ENCODE results near the gene MAPK4.

MAPK4 gene

DNA sequence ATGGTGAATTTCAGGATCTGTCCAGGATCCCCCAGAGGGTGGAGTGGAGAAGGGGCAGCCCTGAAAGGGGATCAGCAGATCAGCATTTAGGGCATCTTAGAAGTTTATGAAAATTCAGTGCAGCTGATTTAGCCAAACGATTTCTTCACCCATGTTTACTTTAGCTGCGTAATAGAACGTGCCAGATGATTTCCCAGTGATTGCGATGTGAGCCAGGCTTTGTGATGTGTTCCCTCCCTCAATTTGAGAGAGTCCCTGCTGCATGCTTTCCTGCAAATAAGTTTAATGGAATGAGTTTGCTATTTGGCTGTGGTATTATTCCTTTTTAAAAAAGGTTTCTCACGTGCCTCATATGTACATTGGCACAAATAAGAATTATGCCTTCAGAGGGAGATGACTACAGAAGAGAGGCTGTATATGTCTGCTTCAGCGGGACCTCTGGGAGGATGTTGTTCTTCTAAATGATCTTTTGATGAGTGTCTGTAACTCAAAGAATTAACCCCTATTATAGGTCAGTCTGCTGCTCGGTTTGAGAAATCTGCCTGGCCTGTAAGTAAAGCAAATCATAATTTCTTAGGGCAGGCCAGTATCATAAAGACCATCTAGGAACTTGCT is 148.1 kb downstream of the MAPK4 start:
- Histone ChIP-seq H3K27me3 (replicated peaks; ENCODE audit: control insufficient read depth, insufficient read depth, low read length, poor library complexity, severe bottlenecking) (no peaks in the 10 kb centered on the region), H3K36me3 (ENCODE audit: control insufficient read depth, insufficient read depth, low read length) (no peaks in the 10 kb centered on the region), H3K9me3 (ENCODE audit: control insufficient read depth, low read length) (no peaks in the 10 kb centered on the region), H3K27ac (ENCODE audit: insufficient read depth, low read length, poor library complexity, severe bottlenecking) (no peak overlapping the region), H3K4me3 (ENCODE audit: insufficient read depth, low read depth, low read length, poor library complexity, severe bottlenecking) (no peak overlapping the region), H3K4me1 (ENCODE audit: control insufficient read depth, insufficient read depth, low read length, poor library complexity, severe bottlenecking) (no peaks in the 10 kb centered on the region)
- no peak for DNase-seq

GRCh38 chr18:50709193-50709592 is 149.3 kb downstream of the MAPK4 start:
- Histone ChIP-seq H3K27ac (ENCODE audit: insufficient read depth, low read length, poor library complexity, severe bottlenecking) (no peak overlapping the region), H3K4me1 (ENCODE audit: control insufficient read depth, insufficient read depth, low read length, poor library complexity, severe bottlenecking) (no peaks in the 10 kb centered on the region), H3K27me3 (replicated peaks; ENCODE audit: control insufficient read depth, insufficient read depth, low read length, poor library complexity, severe bottlenecking) (no peaks in the 10 kb centered on the region), H3K4me3 (ENCODE audit: insufficient read depth, low read depth, low read length, poor library complexity, severe bottlenecking) (no peak overlapping the region), H3K36me3 (ENCODE audit: control insufficient read depth, insufficient read depth, low read length) (no peaks in the 10 kb centered on the region), H3K9me3 (ENCODE audit: control insufficient read depth, low read length) (no peaks in the 10 kb centered on the region)
- no peak for DNase-seq

DNA sequence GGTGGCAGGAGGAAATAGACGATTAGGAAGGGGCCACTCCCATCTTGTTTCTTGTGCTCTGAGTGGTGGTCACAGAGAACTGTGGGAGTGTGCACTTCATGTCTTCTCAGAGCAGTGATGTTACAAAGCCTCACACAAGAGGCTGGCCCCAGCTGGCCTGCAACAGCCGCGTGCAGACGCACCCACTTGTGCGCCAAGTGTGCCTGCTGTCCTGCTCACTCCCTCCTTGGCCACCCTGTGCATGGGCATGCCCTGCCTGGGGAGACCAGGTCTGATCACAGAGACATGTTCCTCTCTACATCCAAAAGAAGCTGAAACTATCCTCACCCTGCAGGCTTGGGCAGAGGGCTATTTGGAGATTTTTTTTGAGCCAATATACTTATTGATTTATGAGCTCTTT is 151.5 kb downstream of the MAPK4 start:
- H3K4me3 ChIP-seq (ENCODE audit: insufficient read depth, low read depth, low read length, poor library complexity, severe bottlenecking): no peak overlapping the region
- H3K27me3 ChIP-seq (replicated peaks; ENCODE audit: control insufficient read depth, insufficient read depth, low read length, poor library complexity, severe bottlenecking): no peaks in the 10 kb centered on the region
- DNase-seq: no peak
- no peak overlapping the region for H3K27ac ChIP-seq (ENCODE audit: insufficient read depth, low read length, poor library complexity, severe bottlenecking)
- no peaks in the 10 kb centered on the region for H3K4me1 ChIP-seq (ENCODE audit: control insufficient read depth, insufficient read depth, low read length, poor library complexity, severe bottlenecking)
- no peaks in the 10 kb centered on the region for H3K36me3 ChIP-seq (ENCODE audit: control insufficient read depth, insufficient read depth, low read length)
- no peaks in the 10 kb centered on the region for H3K9me3 ChIP-seq (ENCODE audit: control insufficient read depth, low read length)

GRCh38 chr18:50715919-50716318 is 156.0 kb downstream of the MAPK4 start:
- Histone ChIP-seq H3K27ac (ENCODE audit: insufficient read depth, low read length, poor library complexity, severe bottlenecking) (no peak overlapping the region), H3K4me3 (ENCODE audit: insufficient read depth, low read depth, low read length, poor library complexity, severe bottlenecking) (no peak overlapping the region), H3K27me3 (replicated peaks; ENCODE audit: control insufficient read depth, insufficient read depth, low read length, poor library complexity, severe bottlenecking) (no peaks in the 10 kb centered on the region), H3K9me3 (ENCODE audit: control insufficient read depth, low read length) (no peaks in the 10 kb centered on the region), H3K4me1 (ENCODE audit: control insufficient read depth, insufficient read depth, low read length, poor library complexity, severe bottlenecking) (no peaks in the 10 kb centered on the region), H3K36me3 (ENCODE audit: control insufficient read depth, insufficient read depth, low read length) (no peaks in the 10 kb centered on the region)
- DNase-seq: no peak

DNA sequence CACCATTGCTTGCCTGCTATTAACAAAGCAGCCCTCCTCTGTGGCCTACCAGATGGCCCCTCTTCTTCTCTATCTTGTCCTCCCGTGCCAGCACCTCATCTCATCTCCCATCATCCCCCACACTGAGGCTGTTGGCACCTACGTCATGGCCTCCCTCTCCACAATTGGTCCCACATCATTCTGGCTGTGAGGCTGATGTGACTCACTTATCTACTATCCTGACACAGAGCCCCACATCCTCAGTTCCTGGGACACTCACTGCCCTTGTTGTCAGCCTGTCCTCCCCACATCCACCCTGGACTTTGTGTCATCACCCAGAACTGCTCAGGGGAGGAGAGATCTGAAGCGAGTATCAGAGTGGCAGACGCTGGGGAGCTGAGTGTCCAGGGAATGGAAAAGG is 157.0 kb downstream of the MAPK4 start:
- no peak overlapping the region for H3K4me3 ChIP-seq (ENCODE audit: insufficient read depth, low read depth, low read length, poor library complexity, severe bottlenecking)
- no peaks in the 10 kb centered on the region for H3K27me3 ChIP-seq (replicated peaks; ENCODE audit: control insufficient read depth, insufficient read depth, low read length, poor library complexity, severe bottlenecking)
- no peaks in the 10 kb centered on the region for H3K36me3 ChIP-seq (ENCODE audit: control insufficient read depth, insufficient read depth, low read length)
- DNase-seq: no peak
- H3K4me1 ChIP-seq (ENCODE audit: control insufficient read depth, insufficient read depth, low read length, poor library complexity, severe bottlenecking): no peaks in the 10 kb centered on the region
- H3K9me3 ChIP-seq (ENCODE audit: control insufficient read depth, low read length): no peaks in the 10 kb centered on the region
- H3K27ac ChIP-seq (ENCODE audit: insufficient read depth, low read length, poor library complexity, severe bottlenecking): no peak overlapping the region

DNA sequence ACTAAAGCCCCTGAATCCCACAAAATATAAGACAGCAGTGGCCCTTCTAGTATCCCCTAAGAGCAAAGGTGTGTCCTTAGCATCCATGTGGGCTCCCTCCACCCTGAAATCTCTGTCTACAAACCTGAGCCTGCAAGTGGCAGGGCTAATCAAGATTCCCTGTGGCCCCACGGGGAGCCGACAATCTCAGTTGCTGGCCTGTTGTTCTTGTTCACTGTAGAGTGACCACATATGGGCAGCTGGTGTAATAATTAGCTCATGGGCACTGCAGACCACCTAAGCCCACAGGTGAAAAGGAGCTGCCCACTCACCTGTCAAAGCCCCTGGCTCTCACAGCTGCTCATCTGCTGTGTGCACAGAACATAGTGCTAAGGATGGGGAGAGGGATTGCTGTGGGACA is 157.7 kb downstream of the MAPK4 start:
- Histone ChIP-seq H3K4me3 (ENCODE audit: insufficient read depth, low read depth, low read length, poor library complexity, severe bottlenecking) (no peak overlapping the region), H3K9me3 (ENCODE audit: control insufficient read depth, low read length) (no peaks in the 10 kb centered on the region), H3K27me3 (replicated peaks; ENCODE audit: control insufficient read depth, insufficient read depth, low read length, poor library complexity, severe bottlenecking) (no peaks in the 10 kb centered on the region), H3K36me3 (ENCODE audit: control insufficient read depth, insufficient read depth, low read length) (no peaks in the 10 kb centered on the region), H3K4me1 (ENCODE audit: control insufficient read depth, insufficient read depth, low read length, poor library complexity, severe bottlenecking) (no peaks in the 10 kb centered on the region), H3K27ac (ENCODE audit: insufficient read depth, low read length, poor library complexity, severe bottlenecking) (no peak overlapping the region)
- no peak for DNase-seq

DNA sequence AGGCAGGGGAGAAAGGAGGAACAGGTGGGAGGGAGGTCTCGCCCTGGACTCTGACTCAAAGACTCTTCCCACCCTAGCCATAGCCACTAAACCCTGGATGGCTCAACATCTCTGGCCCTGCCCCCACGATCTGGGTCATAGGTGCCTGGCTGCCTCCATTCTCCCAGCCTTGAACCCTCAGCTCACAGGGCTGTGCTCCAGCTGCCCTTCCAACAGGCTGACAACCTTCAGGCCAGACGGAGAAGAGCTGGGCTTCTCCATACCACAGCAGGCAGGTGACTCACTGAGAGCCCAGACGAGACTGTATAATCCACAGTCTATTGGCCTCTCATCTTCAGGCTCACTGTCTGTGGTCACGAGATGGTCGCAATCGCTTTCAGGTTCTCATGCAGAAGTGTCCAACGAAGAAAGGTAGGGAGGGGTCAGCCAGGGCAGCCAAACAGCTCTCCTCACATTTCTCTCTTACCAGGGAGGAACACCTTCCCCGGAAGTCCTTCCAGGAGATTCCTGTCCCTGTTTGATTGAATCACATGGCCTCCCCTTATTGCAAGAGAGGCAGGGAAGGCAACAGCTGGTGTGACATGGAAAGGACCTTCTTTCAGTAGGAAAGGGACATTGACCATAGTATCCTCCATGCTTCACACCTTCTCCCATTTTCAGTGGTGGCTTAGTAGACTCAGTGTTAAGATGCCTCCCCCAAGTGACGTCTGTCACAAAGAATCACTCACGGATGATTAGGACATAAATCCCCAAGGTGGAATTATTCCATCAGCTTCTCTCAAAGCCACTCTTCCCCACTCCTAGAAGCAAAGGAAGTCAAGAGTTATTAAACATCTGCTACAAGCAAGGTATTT is 159.8 kb downstream of the MAPK4 start:
- H3K36me3 ChIP-seq (ENCODE audit: control insufficient read depth, insufficient read depth, low read length): no peaks in the 10 kb centered on the region
- H3K4me1 ChIP-seq (ENCODE audit: control insufficient read depth, insufficient read depth, low read length, poor library complexity, severe bottlenecking): no peaks in the 10 kb centered on the region
- no peak for DNase-seq
- no peak overlapping the region for H3K27ac ChIP-seq (ENCODE audit: insufficient read depth, low read length, poor library complexity, severe bottlenecking)
- H3K27me3 ChIP-seq (replicated peaks; ENCODE audit: control insufficient read depth, insufficient read depth, low read length, poor library complexity, severe bottlenecking): no peaks in the 10 kb centered on the region
- no peak overlapping the region for H3K4me3 ChIP-seq (ENCODE audit: insufficient read depth, low read depth, low read length, poor library complexity, severe bottlenecking)
- no peaks in the 10 kb centered on the region for H3K9me3 ChIP-seq (ENCODE audit: control insufficient read depth, low read length)

GRCh38 chr18:50720325-50720674 is 160.4 kb downstream of the MAPK4 start:
- Histone ChIP-seq H3K4me3 (ENCODE audit: insufficient read depth, low read depth, low read length, poor library complexity, severe bottlenecking) (no peak overlapping the region), H3K27ac (ENCODE audit: insufficient read depth, low read length, poor library complexity, severe bottlenecking) (no peak overlapping the region), H3K4me1 (ENCODE audit: control insufficient read depth, insufficient read depth, low read length, poor library complexity, severe bottlenecking) (no peaks in the 10 kb centered on the region), H3K9me3 (ENCODE audit: control insufficient read depth, low read length) (no peaks in the 10 kb centered on the region), H3K27me3 (replicated peaks; ENCODE audit: control insufficient read depth, insufficient read depth, low read length, poor library complexity, severe bottlenecking) (no peaks in the 10 kb centered on the region), H3K36me3 (ENCODE audit: control insufficient read depth, insufficient read depth, low read length) (no peaks in the 10 kb centered on the region)
- DNase-seq: no peak

DNA sequence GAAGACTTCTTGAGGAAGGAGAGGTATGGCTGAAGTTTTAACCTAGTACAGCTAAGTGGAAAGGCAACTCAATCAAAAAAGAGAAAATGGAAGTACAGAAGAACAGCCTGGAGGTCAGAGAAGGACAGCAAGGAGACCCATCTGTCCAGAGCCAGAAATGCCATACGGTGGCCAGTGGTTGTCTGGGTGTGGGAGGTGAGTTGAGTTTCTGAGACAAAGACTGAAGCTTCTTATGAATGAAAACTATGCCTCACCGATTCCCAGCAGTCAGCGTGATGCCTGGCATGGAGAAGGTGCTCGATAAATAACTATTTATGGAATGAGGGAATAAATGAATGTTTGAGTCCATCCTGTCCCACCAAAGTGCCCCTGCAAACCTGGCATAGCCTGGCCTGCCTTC is 161.1 kb downstream of the MAPK4 start:
- no peak overlapping the region for H3K27ac ChIP-seq (ENCODE audit: insufficient read depth, low read length, poor library complexity, severe bottlenecking)
- no peaks in the 10 kb centered on the region for H3K4me1 ChIP-seq (ENCODE audit: control insufficient read depth, insufficient read depth, low read length, poor library complexity, severe bottlenecking)
- no peaks in the 10 kb centered on the region for H3K36me3 ChIP-seq (ENCODE audit: control insufficient read depth, insufficient read depth, low read length)
- H3K27me3 ChIP-seq (replicated peaks; ENCODE audit: control insufficient read depth, insufficient read depth, low read length, poor library complexity, severe bottlenecking): no peaks in the 10 kb centered on the region
- H3K4me3 ChIP-seq (ENCODE audit: insufficient read depth, low read depth, low read length, poor library complexity, severe bottlenecking): no peak overlapping the region
- no peak for DNase-seq
- H3K9me3 ChIP-seq (ENCODE audit: control insufficient read depth, low read length): no peaks in the 10 kb centered on the region

DNA sequence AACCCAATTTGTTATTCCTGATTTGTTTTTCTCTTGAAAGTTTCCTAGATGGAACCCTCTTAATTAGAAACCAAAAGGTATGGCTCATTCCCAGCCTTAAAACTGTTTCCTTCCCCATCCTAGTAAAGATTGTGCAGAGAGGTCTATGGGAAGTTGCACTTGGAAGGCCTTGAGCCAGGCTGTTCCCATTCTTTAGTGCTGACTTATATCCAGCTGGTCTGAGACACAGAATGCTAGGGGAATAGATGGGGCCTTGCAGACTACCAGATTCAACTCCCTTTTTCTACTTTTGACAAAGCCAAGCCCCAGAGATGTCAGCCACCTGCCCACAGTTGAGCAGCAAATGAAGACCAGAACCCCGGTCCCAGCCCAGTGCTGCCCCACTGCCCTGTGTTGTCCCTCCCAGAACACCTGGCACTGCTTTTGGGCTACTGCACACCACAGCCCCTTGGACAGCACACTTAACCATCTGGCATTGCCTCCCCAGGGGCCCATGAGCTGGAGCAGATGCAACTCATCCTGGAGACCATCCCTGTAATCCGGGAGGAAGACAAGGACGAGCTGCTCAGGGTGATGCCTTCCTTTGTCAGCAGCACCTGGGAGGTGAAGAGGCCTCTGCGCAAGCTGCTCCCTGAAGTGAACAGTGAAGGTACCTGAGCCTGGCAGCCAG is 161.7 kb downstream of the MAPK4 start:
- no peaks in the 10 kb centered on the region for H3K4me1 ChIP-seq (ENCODE audit: control insufficient read depth, insufficient read depth, low read length, poor library complexity, severe bottlenecking)
- DNase-seq: no peak
- H3K27ac ChIP-seq (ENCODE audit: insufficient read depth, low read length, poor library complexity, severe bottlenecking): no peak overlapping the region
- no peaks in the 10 kb centered on the region for H3K36me3 ChIP-seq (ENCODE audit: control insufficient read depth, insufficient read depth, low read length)
- H3K4me3 ChIP-seq (ENCODE audit: insufficient read depth, low read depth, low read length, poor library complexity, severe bottlenecking): no peak overlapping the region
- no peaks in the 10 kb centered on the region for H3K27me3 ChIP-seq (replicated peaks; ENCODE audit: control insufficient read depth, insufficient read depth, low read length, poor library complexity, severe bottlenecking)
- no peaks in the 10 kb centered on the region for H3K9me3 ChIP-seq (ENCODE audit: control insufficient read depth, low read length)

Measured in effector memory CD4-positive, alpha-beta T cell (primary cell).